Measurements from ENCODE around the gene MICAL3. TPM values are rescaled to one million over a fixed set of nuclear protein-coding genes. Genes with fewer than 3 reads are reported as not detected.
A peak's percentile ranks its signal among the peaks of the same experiment; 100 is the strongest.
"Not testable (repeated sequence)": the region's sequence is repeated elsewhere in the genome, so short reads cannot be mapped to it uniquely, and the experiment has no call there.

MICAL3 gene
- 100 to 1,000 TPM; 103 to 106 TPM for total RNA-seq
- polyA plus RNA-seq (ENCODE audit: insufficient read depth, low read depth, low replicate concordance) = 104 TPM
- long read RNA-seq, donor 1 = 0 reads
- long read RNA-seq, donor 2, partial matches to known transcripts = 0 of 2 reads
- long read RNA-seq, donor 2, other reads (novel, unspliced or antisense) = 0 of 2 reads

- Histone ChIP-seq H3K9me3 (no peaks in the 10 kb centered on the region), H3K27me3 (no peaks in the 10 kb centered on the region), H3K4me1 (peaks cover 9% of the 10 kb centered on the region), H3K36me3 (ENCODE audit: low read depth, missing control alignments) (no peaks in the 10 kb centered on the region), H3K27ac (peak within 1 kb of the TSS; percentile 43 to 54), H3K4me3 (peak within 1 kb of the TSS; percentile 54 to 68)
- TF ChIP-seq CTCF (IDR thresholded peaks at IDR 0.05) (peak; percentile 37 to 52 (median 50)), POLR2A (IDR thresholded peaks at IDR 0.05) (no peak)
- intact Hi-C loops (cut with DNase I; ENCODE audit: low total_unique reads) = no loop called here
- 1 to 3% methylated on average over 15 to 56 of the region's 56 CpGs for WGBS, 2 donors
- DNase-seq = peak; percentile 63
Observed at GRCh38 chr22:18024276-18024939, at the start of gene MICAL3. Gene MICAL3 (minus strand): TSS chr22:18024561. CDS start chr22:17906812, 117,749 bp downstream.

- intact Hi-C loops (cut with DNase I; ENCODE audit: low total_unique reads); H3K4me3 ChIP-seq; H3K36me3 ChIP-seq (ENCODE audit: low read depth, missing control alignments); H3K27ac ChIP-seq; DNase-seq; H3K9me3 ChIP-seq; H3K27me3 ChIP-seq: not testable (repeated sequence)
- WGBS, 2 donors = 89 to 96% methylated on average over 4 of the region's 4 CpGs
- H3K4me1 ChIP-seq = peaks cover 20% of the 10 kb centered on the region
Observed at GRCh38 chr22:18073927-18074326, 49.6 kb upstream of the MICAL3 start.

- intact Hi-C loops (cut with DNase I; ENCODE audit: low total_unique reads) = no loop called here
- TF ChIP-seq CTCF (IDR thresholded peaks at IDR 0.05) (no peak), POLR2A (IDR thresholded peaks at IDR 0.05) (no peak)
- H3K27ac ChIP-seq = no peak overlapping the region
- no peaks in the 10 kb centered on the region for H3K27me3 ChIP-seq
- no peaks in the 10 kb centered on the region for H3K9me3 ChIP-seq
- DNase-seq = no peak
- H3K36me3 ChIP-seq (ENCODE audit: low read depth, missing control alignments) = no peaks in the 10 kb centered on the region
- peaks cover 21% of the 10 kb centered on the region for H3K4me1 ChIP-seq
- WGBS, 2 donors = 89 to 100% methylated on average over 2 of the region's 2 CpGs
- no peak overlapping the region for H3K4me3 ChIP-seq
Observed at GRCh38 chr22:18073467-18073866, 49.1 kb upstream of the MICAL3 start.

- no peaks in the 10 kb centered on the region for H3K9me3 ChIP-seq
- H3K4me1 ChIP-seq = peaks cover 29% of the 10 kb centered on the region
- no peak overlapping the region for H3K27ac ChIP-seq
- WGBS, 2 donors = 40 to 54% methylated on average over 1 of the region's 1 CpG
- intact Hi-C loops (cut with DNase I; ENCODE audit: low total_unique reads) = no loop called here
- no peaks in the 10 kb centered on the region for H3K27me3 ChIP-seq
- no peak for DNase-seq
- TF ChIP-seq CTCF (IDR thresholded peaks at IDR 0.05) = no peak
- H3K4me3 ChIP-seq = no peak overlapping the region
- H3K36me3 ChIP-seq (ENCODE audit: low read depth, missing control alignments) = no peaks in the 10 kb centered on the region
Observed at GRCh38 chr22:18071968-18072310, 47.6 kb upstream of the MICAL3 start.

- H3K9me3 ChIP-seq; H3K27me3 ChIP-seq; H3K4me3 ChIP-seq; intact Hi-C loops (cut with DNase I; ENCODE audit: low total_unique reads); H3K27ac ChIP-seq; DNase-seq; H3K36me3 ChIP-seq (ENCODE audit: low read depth, missing control alignments): not testable (repeated sequence)
- H3K4me1 ChIP-seq = peaks cover 24% of the 10 kb centered on the region
- 90 to 93% methylated on average over 6 to 7 of the region's 7 CpGs for WGBS, 2 donors
Observed at GRCh38 chr22:18071307-18071967, 47.1 kb upstream of the MICAL3 start.

All from testis (tissue), 5 donors.